IMR-90 (cell line): ENCODE measurements around the gene RNF144B.

Experiments
- BHLHE40 ChIP-seq: fragments of 150-350 bp; IDR thresholded peaks from 2 replicates; pipeline ENCODE4 v1.6.1; 2016; ENCODE audit warnings: mild to moderate bottlenecking, low read depth, low read length
- FOS ChIP-seq: fragments of 150-350 bp; IDR thresholded peaks from 2 replicates; pipeline ENCODE4 v1.6.1; 2016; ENCODE audit warnings: low read depth, low read length
- POLR2A ChIP-seq: IDR thresholded peaks from 2 replicates; pipeline ENCODE4 v1.6.1; 2012; ENCODE audit warnings: mild to moderate bottlenecking, low read depth, low read length
- RAD21 ChIP-seq: IDR thresholded peaks from 2 replicates; pipeline ENCODE4 v1.6.1; 2012; ENCODE audit warnings: low read length, improper control_type of control experiment
- RFX5 ChIP-seq: IDR thresholded peaks from 2 replicates; pipeline ENCODE4 v1.8.0; 2012; ENCODE audit warnings: low read depth, mild to moderate bottlenecking, low read length, moderate library complexity
- SMC3 ChIP-seq: fragments of 150-350 bp; IDR thresholded peaks from 2 replicates; pipeline ENCODE4 v1.6.1; 2016; ENCODE audit warnings: low read depth, mild to moderate bottlenecking, antibody characterized with exemption, low read length, moderate library complexity
- TF ChIP-seq, protein P1 (sequence below): conservative IDR thresholded peaks from 2 replicates; pipeline ENCODE4 v1.5.1; 2012; ENCODE audit warnings: mild to moderate bottlenecking, low read depth, low read length, improper control_type of control experiment
- TF ChIP-seq, protein P2 (sequence below): fragments of 150-350 bp; IDR thresholded peaks from 2 replicates; pipeline ENCODE4 v1.6.1; 2017; ENCODE audit warnings: mild to moderate bottlenecking, antibody characterized with exemption, low read length, low read depth
- TF ChIP-seq, protein P3 (sequence below): fragments of 150-350 bp; IDR thresholded peaks from 2 replicates; pipeline ENCODE4 v1.6.1; 2016; ENCODE audit warnings: low read depth, mild to moderate bottlenecking, low read length, moderate library complexity, borderline replicate concordance

DNA sequence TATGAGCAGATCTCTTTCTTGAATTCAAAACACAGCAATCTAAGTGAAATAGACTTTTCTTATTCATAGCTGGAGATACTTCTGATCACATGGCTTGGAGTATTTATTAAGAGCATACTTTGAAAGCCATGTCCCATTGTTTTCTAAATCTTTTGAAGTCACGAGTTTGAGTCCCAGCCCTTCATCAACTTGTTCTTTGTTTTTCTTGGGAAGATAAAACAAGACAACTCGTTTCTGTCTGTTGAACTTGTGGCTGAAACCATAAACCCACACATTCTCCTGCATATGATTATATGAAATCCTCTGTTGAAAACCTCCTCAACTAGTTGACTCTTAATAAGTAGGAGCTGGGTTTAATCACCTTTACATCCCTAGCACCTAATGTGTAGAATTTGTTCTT is 3.3 kb downstream of the RNF144B start:
- TF ChIP-seq, protein P1, sequence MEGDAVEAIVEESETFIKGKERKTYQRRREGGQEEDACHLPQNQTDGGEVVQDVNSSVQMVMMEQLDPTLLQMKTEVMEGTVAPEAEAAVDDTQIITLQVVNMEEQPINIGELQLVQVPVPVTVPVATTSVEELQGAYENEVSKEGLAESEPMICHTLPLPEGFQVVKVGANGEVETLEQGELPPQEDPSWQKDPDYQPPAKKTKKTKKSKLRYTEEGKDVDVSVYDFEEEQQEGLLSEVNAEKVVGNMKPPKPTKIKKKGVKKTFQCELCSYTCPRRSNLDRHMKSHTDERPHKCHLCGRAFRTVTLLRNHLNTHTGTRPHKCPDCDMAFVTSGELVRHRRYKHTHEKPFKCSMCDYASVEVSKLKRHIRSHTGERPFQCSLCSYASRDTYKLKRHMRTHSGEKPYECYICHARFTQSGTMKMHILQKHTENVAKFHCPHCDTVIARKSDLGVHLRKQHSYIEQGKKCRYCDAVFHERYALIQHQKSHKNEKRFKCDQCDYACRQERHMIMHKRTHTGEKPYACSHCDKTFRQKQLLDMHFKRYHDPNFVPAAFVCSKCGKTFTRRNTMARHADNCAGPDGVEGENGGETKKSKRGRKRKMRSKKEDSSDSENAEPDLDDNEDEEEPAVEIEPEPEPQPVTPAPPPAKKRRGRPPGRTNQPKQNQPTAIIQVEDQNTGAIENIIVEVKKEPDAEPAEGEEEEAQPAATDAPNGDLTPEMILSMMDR = no peak
- TF ChIP-seq BHLHE40 = no peak
- TF ChIP-seq POLR2A = no peak
- TF ChIP-seq, protein P2, sequence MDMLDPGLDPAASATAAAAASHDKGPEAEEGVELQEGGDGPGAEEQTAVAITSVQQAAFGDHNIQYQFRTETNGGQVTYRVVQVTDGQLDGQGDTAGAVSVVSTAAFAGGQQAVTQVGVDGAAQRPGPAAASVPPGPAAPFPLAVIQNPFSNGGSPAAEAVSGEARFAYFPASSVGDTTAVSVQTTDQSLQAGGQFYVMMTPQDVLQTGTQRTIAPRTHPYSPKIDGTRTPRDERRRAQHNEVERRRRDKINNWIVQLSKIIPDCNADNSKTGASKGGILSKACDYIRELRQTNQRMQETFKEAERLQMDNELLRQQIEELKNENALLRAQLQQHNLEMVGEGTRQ = no peak
- TF ChIP-seq SMC3 = no peak
- no peak for TF ChIP-seq RFX5
- TF ChIP-seq RAD21 = no peak
- TF ChIP-seq FOS = no peak
- TF ChIP-seq, protein P3, sequence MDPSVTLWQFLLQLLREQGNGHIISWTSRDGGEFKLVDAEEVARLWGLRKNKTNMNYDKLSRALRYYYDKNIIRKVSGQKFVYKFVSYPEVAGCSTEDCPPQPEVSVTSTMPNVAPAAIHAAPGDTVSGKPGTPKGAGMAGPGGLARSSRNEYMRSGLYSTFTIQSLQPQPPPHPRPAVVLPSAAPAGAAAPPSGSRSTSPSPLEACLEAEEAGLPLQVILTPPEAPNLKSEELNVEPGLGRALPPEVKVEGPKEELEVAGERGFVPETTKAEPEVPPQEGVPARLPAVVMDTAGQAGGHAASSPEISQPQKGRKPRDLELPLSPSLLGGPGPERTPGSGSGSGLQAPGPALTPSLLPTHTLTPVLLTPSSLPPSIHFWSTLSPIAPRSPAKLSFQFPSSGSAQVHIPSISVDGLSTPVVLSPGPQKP = no peak
